ENCODE measurements around the gene PLEKHN1. TPM values are rescaled to one million over a fixed set of nuclear protein-coding genes. Genes with fewer than 3 reads are reported as not detected.

Gene PLEKHN1
- total RNA-seq, 1 donor from 2014 or later, result 1.1 TPM

- Mint-ChIP-seq H3K27me3 (no peaks in the 10 kb centered on the region), H3K4me3 (ENCODE audit: low read depth) (no peak overlapping the region), H3K27ac (no peak overlapping the region), H3K36me3 (ENCODE audit: insufficient read depth) (peaks cover 20% of the 10 kb centered on the region), H3K4me1 (ENCODE audit: low read depth) (peaks cover 1% of the 10 kb centered on the region), H3K9me3 (ENCODE audit: low read depth) (no peaks in the 10 kb centered on the region)
- no peak for DNase-seq (ENCODE audit: low spot score, unreplicated experiment)
- no peak for TF ChIP-seq CTCF (IDR thresholded peaks at IDR 0.05; ENCODE audit: unreplicated experiment)
These were observed 13.7 kb upstream of the PLEKHN1 start for GRCh38 chr1:952603-953002.

DNA sequence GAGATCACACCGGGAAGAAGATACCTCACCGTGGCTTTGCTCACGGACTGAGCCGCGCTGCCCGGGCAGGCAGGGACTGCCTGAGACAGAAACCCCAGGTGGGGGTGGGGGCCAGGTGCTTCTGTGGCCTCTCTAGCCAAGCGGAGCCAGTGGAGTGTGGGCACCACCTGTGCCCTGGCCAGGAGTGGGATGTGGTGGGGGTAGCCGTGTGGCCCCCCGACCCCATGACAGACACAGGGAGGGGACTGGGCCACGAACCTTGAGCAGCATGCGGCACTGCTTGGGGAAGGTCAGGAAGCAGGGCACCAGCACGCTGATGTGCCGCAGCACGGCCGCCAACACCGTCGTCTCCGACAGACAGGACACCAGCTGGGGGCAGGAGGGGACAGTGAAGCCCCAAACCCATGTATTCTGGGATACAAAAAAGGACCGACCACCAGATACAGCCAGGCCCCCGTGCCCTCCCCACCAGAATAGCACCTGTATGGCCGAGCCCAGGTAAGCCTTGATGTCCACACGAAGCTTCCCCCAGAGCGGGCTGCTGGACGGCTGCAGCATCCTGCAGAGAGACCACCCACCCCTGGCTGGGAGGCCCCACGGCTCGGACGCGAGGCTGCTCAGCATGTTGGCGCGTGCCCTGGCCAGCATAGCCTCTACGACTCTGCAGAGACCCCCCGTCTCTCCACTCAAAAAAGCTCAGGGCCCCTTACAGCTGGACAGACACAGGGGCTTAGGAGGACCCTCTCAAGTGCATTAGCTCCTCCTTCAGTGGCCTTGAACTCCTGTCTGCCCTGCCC, 12.6 kb upstream of the PLEKHN1 start:
- TF ChIP-seq CTCF (IDR thresholded peaks at IDR 0.05; ENCODE audit: unreplicated experiment), result no peak
- Mint-ChIP-seq H3K27me3 (no peaks in the 10 kb centered on the region), H3K27ac (no peak overlapping the region), H3K9me3 (ENCODE audit: low read depth) (no peaks in the 10 kb centered on the region), H3K4me1 (ENCODE audit: low read depth) (peaks cover 7% of the 10 kb centered on the region), H3K4me3 (ENCODE audit: low read depth) (no peak overlapping the region), H3K36me3 (ENCODE audit: insufficient read depth) (peaks cover 20% of the 10 kb centered on the region)
- no peak for DNase-seq (ENCODE audit: low spot score, unreplicated experiment)

DNA sequence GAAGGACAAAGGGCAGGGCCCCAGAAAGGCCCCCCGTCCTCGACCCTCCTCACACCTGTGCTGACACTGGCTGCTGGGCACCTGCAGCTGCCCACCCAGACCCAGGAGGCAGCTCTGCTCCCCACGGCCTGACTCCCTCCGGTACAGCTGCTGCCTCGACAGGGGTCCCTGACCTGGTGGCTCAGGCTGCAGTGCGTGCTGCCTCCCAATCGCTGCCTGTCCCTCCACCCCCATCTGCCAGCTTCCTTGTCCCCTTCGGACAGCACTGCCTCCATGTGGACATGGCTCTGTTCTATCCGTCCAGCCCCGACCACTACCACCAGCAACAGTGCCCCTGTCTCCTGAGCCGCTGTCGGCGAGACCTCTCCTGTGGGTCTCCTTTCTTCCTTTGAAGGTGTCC, 11.4 kb upstream of the PLEKHN1 start:
- Mint-ChIP-seq H3K27me3 (no peaks in the 10 kb centered on the region), H3K36me3 (ENCODE audit: insufficient read depth) (peaks cover 15% of the 10 kb centered on the region), H3K4me1 (ENCODE audit: low read depth) (peaks cover 7% of the 10 kb centered on the region), H3K9me3 (ENCODE audit: low read depth) (no peaks in the 10 kb centered on the region), H3K27ac (no peak overlapping the region), H3K4me3 (ENCODE audit: low read depth) (no peak overlapping the region)
- no peak for DNase-seq (ENCODE audit: low spot score, unreplicated experiment)
- no peak for TF ChIP-seq CTCF (IDR thresholded peaks at IDR 0.05; ENCODE audit: unreplicated experiment)

DNA sequence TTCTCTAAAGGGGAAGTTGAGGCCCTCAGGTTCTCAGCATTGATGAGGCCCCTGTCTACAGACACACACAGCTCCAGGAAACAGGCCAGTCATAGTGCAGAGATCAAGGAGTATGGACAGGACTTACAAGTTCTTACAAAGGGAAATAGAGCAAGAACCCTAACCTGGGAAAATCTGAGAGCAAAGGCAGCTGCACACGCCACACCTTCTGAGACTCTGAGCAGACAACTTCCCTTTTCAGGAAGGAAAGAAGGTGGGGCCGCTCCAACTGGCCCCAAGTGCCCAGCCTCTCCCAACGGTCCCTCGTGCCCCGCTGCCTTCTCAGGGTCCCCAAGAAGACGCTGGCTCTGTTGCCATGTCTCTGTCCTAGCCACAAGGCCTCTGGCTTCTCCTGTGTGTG, 10.8 kb upstream of the PLEKHN1 start:
- TF ChIP-seq CTCF (IDR thresholded peaks at IDR 0.05; ENCODE audit: unreplicated experiment), result no peak
- DNase-seq (ENCODE audit: low spot score, unreplicated experiment), result no peak
- H3K27me3 Mint-ChIP-seq, result no peaks in the 10 kb centered on the region
- H3K4me1 Mint-ChIP-seq (ENCODE audit: low read depth), result peaks cover 7% of the 10 kb centered on the region
- H3K4me3 Mint-ChIP-seq (ENCODE audit: low read depth), result no peak overlapping the region
- H3K9me3 Mint-ChIP-seq (ENCODE audit: low read depth), result no peaks in the 10 kb centered on the region
- peaks cover 13% of the 10 kb centered on the region for H3K36me3 Mint-ChIP-seq (ENCODE audit: insufficient read depth)
- no peak overlapping the region for H3K27ac Mint-ChIP-seq

DNA sequence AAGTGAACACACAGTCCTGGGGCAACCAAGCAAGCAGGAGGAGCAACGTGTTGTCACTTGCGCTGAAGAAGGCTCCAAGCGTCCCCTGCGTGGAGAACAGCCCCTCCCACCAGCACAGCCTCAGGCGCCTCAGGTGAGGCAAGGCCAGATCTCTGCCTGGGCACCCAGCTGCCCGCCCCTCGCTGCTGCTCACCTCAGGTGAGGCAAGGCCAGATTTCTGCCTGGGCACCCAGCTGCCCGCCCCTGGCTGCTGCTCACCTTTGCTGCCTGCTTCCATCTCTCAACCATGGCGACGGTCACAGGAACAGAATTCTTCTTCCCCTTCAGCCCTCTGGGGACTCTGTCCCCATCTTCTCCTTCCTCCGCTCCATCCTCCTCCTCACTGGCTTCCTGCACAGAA, 9.6 kb upstream of the PLEKHN1 start:
- no peak overlapping the region for H3K4me3 Mint-ChIP-seq (ENCODE audit: low read depth)
- H3K27ac Mint-ChIP-seq, result no peak overlapping the region

More for the DNA sequence above, 9.6 kb upstream of the PLEKHN1 start:
- Mint-ChIP-seq H3K9me3 (ENCODE audit: low read depth) (no peaks in the 10 kb centered on the region), H3K4me1 (ENCODE audit: low read depth) (peaks cover 7% of the 10 kb centered on the region), H3K36me3 (ENCODE audit: insufficient read depth) (peaks cover 7% of the 10 kb centered on the region), H3K27me3 (no peaks in the 10 kb centered on the region)
- no peak for TF ChIP-seq CTCF (IDR thresholded peaks at IDR 0.05; ENCODE audit: unreplicated experiment)
- DNase-seq (ENCODE audit: low spot score, unreplicated experiment), result no peak
